ENCODE measurements around the gene WWOX. TPM values are rescaled to one million over a fixed set of nuclear protein-coding genes. Genes with fewer than 3 reads are reported as not detected.
A peak's percentile ranks its signal among the peaks of the same experiment; 100 is the strongest.

Gene WWOX
- total RNA-seq, 2 donors from 2014 or later = 10.6 to 13.1 TPM

GRCh38 chr16:78134944-78135619 lies 35.6 kb downstream of the WWOX start:
- intact Hi-C loops (cut with DNase I, micrococcal nuclease) = no loop called here
- no peak for DNase-seq
- no peak for ATAC-seq

GRCh38 chr16:78137179-78137578 lies 37.7 kb downstream of the WWOX start:
- ATAC-seq (no peak), DNase-seq (no peak)
- intact Hi-C loops (cut with DNase I, micrococcal nuclease) = no loop called here

GRCh38 chr16:78137782-78138616 lies 38.5 kb downstream of the WWOX start:
- DNase-seq (no peak), ATAC-seq (no peak)
- intact Hi-C loops (cut with DNase I, micrococcal nuclease) = no loop called here

GRCh38 chr16:78140818-78141466 lies 41.5 kb downstream of the WWOX start:
- intact Hi-C loops (cut with DNase I, micrococcal nuclease) = no loop called here
- no peak for ATAC-seq
- DNase-seq = no peak

- no peak for DNase-seq
- intact Hi-C loops (cut with DNase I, micrococcal nuclease) = no loop called here
- ATAC-seq = no peak
Measured at GRCh38 chr16:78142788-78143187, 43.3 kb downstream of the WWOX start.

- no peak for ATAC-seq
- intact Hi-C loops (cut with DNase I, micrococcal nuclease) = no loop called here
- no peak for DNase-seq
Measured at GRCh38 chr16:78146807-78147206, 47.4 kb downstream of the WWOX start.

- intact Hi-C loops (cut with DNase I, micrococcal nuclease) = no loop called here
- DNase-seq (no peak), ATAC-seq (no peak)
Measured at GRCh38 chr16:78147911-78148401, 48.5 kb downstream of the WWOX start.

GRCh38 chr16:78150233-78150632 lies 50.8 kb downstream of the WWOX start:
- intact Hi-C loops (cut with DNase I, micrococcal nuclease) = no loop called here
- no peak for DNase-seq
- ATAC-seq = no peak

GRCh38 chr16:78154729-78155461 lies 55.4 kb downstream of the WWOX start:
- ATAC-seq = no peak
- DNase-seq = no peak
- intact Hi-C loops (cut with DNase I, micrococcal nuclease) = no loop called here

GRCh38 chr16:78155791-78156345 lies 56.4 kb downstream of the WWOX start:
- intact Hi-C loops (cut with DNase I, micrococcal nuclease) = no loop called here
- ATAC-seq = peak; percentile 20
- no peak for DNase-seq

- DNase-seq = no peak
- no peak for ATAC-seq
- intact Hi-C loops (cut with DNase I, micrococcal nuclease) = no loop called here
Measured at GRCh38 chr16:78161023-78161729, 61.7 kb downstream of the WWOX start.

GRCh38 chr16:78163772-78164670 lies 64.6 kb downstream of the WWOX start:
- ATAC-seq (no peak), DNase-seq (no peak)
- intact Hi-C loops (cut with DNase I, micrococcal nuclease) = no loop called here

- intact Hi-C loops (cut with DNase I, micrococcal nuclease) = no loop called here
- DNase-seq (no peak), ATAC-seq (no peak)
Measured at GRCh38 chr16:78170494-78170933, 71.1 kb downstream of the WWOX start.

GRCh38 chr16:78175287-78175686 lies 75.8 kb downstream of the WWOX start:
- DNase-seq = no peak
- intact Hi-C loops (cut with DNase I, micrococcal nuclease) = no loop called here
- no peak for ATAC-seq

- intact Hi-C loops (cut with DNase I, micrococcal nuclease) = no loop called here
- ATAC-seq = no peak
- no peak for DNase-seq
Measured at GRCh38 chr16:78176435-78176834, 77.0 kb downstream of the WWOX start.

- DNase-seq = no peak
- intact Hi-C loops (cut with DNase I, micrococcal nuclease) = no loop called here
- no peak for ATAC-seq
Measured at GRCh38 chr16:78177218-78177617, 77.8 kb downstream of the WWOX start.

- peak; percentile 90 for ATAC-seq
- peak in 1 of 2 donors; percentile 18 for DNase-seq
- intact Hi-C loops (cut with DNase I, micrococcal nuclease) = no loop called here
Measured at GRCh38 chr16:78177987-78178386, 78.5 kb downstream of the WWOX start.
